ENCODE results near the gene CDKN2AIPNL.
A peak's percentile ranks its signal among the peaks of the same experiment; 100 is the strongest.

The CDKN2AIPNL gene

DNA sequence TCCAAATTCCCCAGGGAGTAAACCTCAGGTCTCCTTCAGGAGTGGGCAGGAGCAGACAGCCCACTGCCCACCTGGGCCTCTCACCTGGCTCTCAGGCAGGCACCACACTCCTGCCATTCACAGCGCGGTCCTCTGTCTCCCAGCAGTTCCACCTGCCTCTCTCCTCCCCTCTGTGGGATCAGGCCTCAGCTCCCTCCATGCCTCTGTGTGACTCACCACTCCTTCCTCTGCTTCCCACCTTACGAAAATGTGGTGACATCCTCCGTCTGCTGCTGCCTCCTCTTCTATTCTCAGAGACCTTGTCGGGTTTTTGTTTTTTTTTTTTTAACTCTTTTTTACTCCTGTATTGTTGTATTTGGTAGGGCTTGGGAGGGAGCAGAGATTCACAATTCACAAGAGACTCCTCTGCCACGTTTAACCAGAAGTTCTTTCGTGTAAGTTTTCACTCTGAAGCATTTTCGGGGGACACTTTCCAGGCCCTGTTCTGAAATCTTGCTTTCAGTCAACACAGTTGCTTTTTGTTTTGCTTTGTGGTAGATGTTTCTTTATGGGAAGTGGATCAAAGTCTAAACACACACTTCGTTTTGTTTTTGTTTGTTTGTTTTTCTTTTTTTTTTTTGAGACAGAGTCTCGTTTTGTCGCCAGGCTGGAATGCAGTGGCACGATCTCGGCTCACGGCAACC, 21.1 kb upstream of the CDKN2AIPNL start:
- 0 out of 2 replicates have a peak overlapping the region, but pooled peaks have one; percentile 12 for H2AFZ ChIP-seq (ENCODE audit: low read length)
- peaks cover 10% of the 10 kb centered on the region for H3F3A ChIP-seq (ENCODE audit: insufficient read depth, low read length)
- peaks cover 19% of the 10 kb centered on the region for H3K4me1 ChIP-seq (ENCODE audit: low read length)
- H3K27ac ChIP-seq (ENCODE audit: low read length) = no peak overlapping the region
- H4K20me1 ChIP-seq (ENCODE audit: insufficient read depth, low read length) = no peaks in the 10 kb centered on the region
- no peak overlapping the region for H3K4me3 ChIP-seq (ENCODE audit: low read length)
- no peaks in the 10 kb centered on the region for H3K9me3 ChIP-seq (replicated peaks; ENCODE audit: insufficient read depth, low read length)
- H3K9me2 ChIP-seq (replicated peaks; ENCODE audit: insufficient read depth, low read length) = no peaks in the 10 kb centered on the region
- no peaks in the 10 kb centered on the region for H3K27me3 ChIP-seq (replicated peaks; ENCODE audit: insufficient read depth, low read length)
- no peak for DNase-seq
- no peak overlapping the region for H3K9ac ChIP-seq (ENCODE audit: low read length)
- no peaks in the 10 kb centered on the region for H3K36me3 ChIP-seq (replicated peaks; ENCODE audit: insufficient read depth, low read length)
- TF ChIP-seq EZH2phosphoT487 (IDR thresholded peaks at IDR 0.05; ENCODE audit: low read length) = no peak
- TF ChIP-seq, protein P1, sequence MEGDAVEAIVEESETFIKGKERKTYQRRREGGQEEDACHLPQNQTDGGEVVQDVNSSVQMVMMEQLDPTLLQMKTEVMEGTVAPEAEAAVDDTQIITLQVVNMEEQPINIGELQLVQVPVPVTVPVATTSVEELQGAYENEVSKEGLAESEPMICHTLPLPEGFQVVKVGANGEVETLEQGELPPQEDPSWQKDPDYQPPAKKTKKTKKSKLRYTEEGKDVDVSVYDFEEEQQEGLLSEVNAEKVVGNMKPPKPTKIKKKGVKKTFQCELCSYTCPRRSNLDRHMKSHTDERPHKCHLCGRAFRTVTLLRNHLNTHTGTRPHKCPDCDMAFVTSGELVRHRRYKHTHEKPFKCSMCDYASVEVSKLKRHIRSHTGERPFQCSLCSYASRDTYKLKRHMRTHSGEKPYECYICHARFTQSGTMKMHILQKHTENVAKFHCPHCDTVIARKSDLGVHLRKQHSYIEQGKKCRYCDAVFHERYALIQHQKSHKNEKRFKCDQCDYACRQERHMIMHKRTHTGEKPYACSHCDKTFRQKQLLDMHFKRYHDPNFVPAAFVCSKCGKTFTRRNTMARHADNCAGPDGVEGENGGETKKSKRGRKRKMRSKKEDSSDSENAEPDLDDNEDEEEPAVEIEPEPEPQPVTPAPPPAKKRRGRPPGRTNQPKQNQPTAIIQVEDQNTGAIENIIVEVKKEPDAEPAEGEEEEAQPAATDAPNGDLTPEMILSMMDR (IDR thresholded peaks at IDR 0.05; ENCODE audit: low read length) = no peak
- no peaks in the 10 kb centered on the region for H3K79me2 ChIP-seq (ENCODE audit: low read length)
- H3K4me2 ChIP-seq (ENCODE audit: low read depth, low read length) = no peak overlapping the region

DNA sequence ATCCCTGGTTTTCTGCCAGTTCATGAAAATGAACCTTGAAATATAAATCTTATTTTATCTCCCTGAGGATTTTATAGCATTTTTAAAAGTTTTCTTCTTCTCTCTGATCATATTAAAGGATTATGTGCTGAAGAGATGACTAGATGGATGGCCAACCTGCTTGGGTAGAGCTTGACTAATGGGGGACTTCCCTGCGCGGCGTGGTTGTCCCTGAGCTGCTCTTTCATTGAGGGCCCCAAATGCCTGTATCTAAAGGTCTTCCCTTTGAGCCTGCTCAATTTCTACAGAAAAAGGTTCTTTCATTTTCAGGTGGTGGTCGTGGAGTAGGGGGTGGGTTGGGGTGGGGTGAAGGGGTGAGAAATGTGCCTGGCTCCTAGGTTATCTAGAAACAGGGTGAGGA, 20.5 kb upstream of the CDKN2AIPNL start:
- Histone ChIP-seq H3K36me3 (replicated peaks; ENCODE audit: insufficient read depth, low read length) (no peaks in the 10 kb centered on the region), H3K4me1 (ENCODE audit: low read length) (peaks cover 13% of the 10 kb centered on the region), H3F3A (ENCODE audit: insufficient read depth, low read length) (peaks cover 6% of the 10 kb centered on the region), H3K4me3 (ENCODE audit: low read length) (no peak overlapping the region), H3K27ac (ENCODE audit: low read length) (no peak overlapping the region), H3K79me2 (ENCODE audit: low read length) (no peaks in the 10 kb centered on the region), H3K9ac (ENCODE audit: low read length) (no peak overlapping the region), H3K27me3 (replicated peaks; ENCODE audit: insufficient read depth, low read length) (no peaks in the 10 kb centered on the region), H4K20me1 (ENCODE audit: insufficient read depth, low read length) (no peaks in the 10 kb centered on the region), H2AFZ (ENCODE audit: low read length) (no peak overlapping the region), H3K9me2 (replicated peaks; ENCODE audit: insufficient read depth, low read length) (no peaks in the 10 kb centered on the region), H3K4me2 (ENCODE audit: low read depth, low read length) (no peak overlapping the region), H3K9me3 (replicated peaks; ENCODE audit: insufficient read depth, low read length) (no peaks in the 10 kb centered on the region)
- no peak for DNase-seq
- TF ChIP-seq EZH2phosphoT487 (IDR thresholded peaks at IDR 0.05; ENCODE audit: low read length) (no peak), EZH2 (optimal IDR thresholded peaks at IDR 0.05; ENCODE audit: low read depth, low read length) (no peak)
- TF ChIP-seq, protein P1 (IDR thresholded peaks at IDR 0.05; ENCODE audit: low read length) = no peak

DNA sequence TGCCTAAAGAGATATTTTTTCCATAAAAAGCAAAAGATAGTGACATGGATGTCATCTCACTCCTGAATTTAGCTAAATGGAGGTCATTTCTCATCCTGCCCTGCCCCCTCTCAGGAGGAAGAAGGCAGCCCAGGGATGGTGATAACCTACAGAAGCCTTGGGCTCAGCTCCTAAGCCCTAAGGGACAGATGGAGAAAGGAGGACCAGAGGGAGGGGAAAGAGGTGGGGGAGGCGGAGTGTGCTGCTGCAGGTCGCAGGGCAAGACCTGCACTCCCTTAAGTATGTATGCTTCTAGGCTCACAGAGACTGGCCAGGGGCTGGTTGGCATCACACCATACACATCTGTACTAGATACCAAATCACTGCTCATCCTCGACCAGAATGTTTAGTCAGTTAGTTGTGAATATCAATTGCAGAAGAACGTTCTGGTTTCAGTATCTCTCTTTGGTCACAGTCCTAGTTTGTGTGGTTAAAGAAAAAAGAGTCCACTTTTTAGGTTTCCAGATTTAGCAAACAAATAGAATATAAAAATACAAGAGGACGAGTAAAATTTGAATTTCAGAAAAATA, 18.4 kb upstream of the CDKN2AIPNL start:
- no peaks in the 10 kb centered on the region for H3K27me3 ChIP-seq (replicated peaks; ENCODE audit: insufficient read depth, low read length)
- H3K9me2 ChIP-seq (replicated peaks; ENCODE audit: insufficient read depth, low read length) = no peaks in the 10 kb centered on the region
- no peak overlapping the region for H3K4me3 ChIP-seq (ENCODE audit: low read length)
- no peaks in the 10 kb centered on the region for H3K4me1 ChIP-seq (ENCODE audit: low read length)
- H2AFZ ChIP-seq (ENCODE audit: low read length) = no peak overlapping the region
- no peak overlapping the region for H3K27ac ChIP-seq (ENCODE audit: low read length)
- H3F3A ChIP-seq (ENCODE audit: insufficient read depth, low read length) = no peaks in the 10 kb centered on the region
- H3K9me3 ChIP-seq (replicated peaks; ENCODE audit: insufficient read depth, low read length) = no peaks in the 10 kb centered on the region
- no peak overlapping the region for H3K4me2 ChIP-seq (ENCODE audit: low read depth, low read length)
- H3K79me2 ChIP-seq (ENCODE audit: low read length) = no peaks in the 10 kb centered on the region
- TF ChIP-seq, protein P1 (IDR thresholded peaks at IDR 0.05; ENCODE audit: low read length) = no peak
- TF ChIP-seq EZH2 (optimal IDR thresholded peaks at IDR 0.05; ENCODE audit: low read depth, low read length) = no peak
- TF ChIP-seq EZH2phosphoT487 (IDR thresholded peaks at IDR 0.05; ENCODE audit: low read length) = no peak
- no peaks in the 10 kb centered on the region for H4K20me1 ChIP-seq (ENCODE audit: insufficient read depth, low read length)
- H3K9ac ChIP-seq (ENCODE audit: low read length) = no peak overlapping the region
- no peaks in the 10 kb centered on the region for H3K36me3 ChIP-seq (replicated peaks; ENCODE audit: insufficient read depth, low read length)
- DNase-seq = no peak
